Activated CD4-positive, alpha-beta T cell treated with anti-CD3 and anti-CD28 coated beads, Interleukin-2, amount 50 U/mL, for 1 hour (primary cell): ENCODE results near the gene ACTG1.

Experiments used
- DNase-seq: peaks from one replicate; pipeline ENCODE4 v3.0.0-alpha.2; 2020

ACTG1 gene

DNA sequence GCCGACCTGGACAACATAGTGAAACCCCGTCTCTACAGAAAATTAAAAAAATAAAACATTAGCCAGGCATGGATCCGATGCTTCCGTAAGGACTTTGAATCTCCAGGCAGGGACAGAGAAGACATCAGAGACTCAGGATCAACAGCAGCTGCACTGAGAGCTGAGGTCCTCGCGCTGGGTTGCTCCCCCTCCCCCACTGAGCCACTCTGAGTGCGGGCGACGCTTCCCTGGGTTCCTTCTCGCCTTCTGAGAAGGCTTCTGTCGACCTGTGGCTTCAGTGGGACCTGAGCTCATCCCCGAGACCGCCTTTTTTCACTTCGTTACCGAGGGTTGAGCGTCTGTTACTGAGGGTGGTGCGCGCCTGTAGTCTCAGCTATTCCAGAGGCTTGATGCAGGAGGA is 20.4 kb downstream of the ACTG1 start:
- DNase-seq, result no peak

DNA sequence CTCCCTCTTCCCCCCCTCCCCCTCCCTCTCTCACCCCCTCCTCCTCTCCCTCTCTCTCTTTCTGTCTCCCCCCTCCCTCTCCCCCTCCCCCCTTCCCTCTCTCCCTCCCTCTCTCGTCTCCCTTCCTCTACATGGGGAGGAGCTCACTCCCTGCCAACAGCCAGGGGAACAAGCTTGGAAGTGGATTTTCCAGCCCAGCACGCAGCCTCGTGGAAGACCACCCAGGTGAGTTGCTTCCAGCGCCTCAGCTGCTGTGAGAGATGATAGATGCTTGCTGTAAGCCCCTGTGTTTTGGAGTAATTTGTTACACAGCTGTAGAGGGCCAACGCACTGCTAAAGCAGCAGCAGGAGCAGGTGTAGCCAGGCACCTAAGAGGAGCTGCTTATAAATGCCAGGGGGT is 20.8 kb downstream of the ACTG1 start:
- DNase-seq, result no peak

GRCh38 chr17:81491181-81491581 is 21.4 kb downstream of the ACTG1 start:
- no peak for DNase-seq

DNA sequence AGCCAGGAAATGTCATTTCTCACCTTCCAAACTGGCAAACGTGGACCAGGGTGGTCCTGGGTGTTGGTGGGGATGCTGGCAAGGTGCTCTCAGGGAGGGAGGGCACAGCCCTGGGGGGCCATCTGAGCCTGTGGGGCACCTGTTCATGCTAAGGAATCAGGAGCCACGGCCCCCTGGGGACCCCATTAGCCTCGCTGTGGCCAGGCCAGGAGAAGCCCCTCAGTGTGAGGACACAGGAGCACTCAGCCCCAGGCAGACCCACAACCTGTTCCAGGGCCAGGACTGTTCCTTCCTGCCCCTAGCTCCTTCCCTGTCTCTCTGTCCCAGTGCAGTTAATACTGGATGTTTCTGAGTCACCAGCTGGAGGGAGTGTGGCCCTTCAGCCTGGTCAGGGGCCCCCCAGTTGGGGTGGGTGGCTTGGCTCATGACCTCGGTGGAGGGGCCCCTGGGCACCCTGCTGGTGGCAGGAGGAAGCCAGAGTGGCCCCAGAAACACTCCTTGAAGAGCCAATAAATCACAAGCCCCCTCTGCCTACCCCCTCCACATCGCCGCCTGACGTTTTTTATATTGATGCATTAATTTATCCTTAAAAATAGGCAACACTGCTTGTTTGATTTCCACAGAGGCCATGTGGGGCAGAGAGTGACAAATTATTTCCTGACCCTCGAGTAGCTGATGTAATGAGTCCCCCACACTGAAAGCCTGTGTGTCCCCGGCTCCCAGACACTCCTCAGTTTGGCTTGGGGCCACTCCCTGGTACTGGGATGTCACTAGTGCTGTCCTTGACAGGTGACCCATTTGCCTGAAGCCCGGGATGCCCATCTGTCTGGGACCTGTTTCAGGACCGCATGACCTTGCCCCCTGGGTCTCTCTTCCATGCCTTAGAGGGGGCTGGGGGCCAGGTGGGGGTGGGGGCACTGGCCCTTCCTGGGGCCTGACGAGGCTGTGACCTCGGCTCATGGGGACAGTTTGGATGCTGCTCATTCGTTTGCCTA is 22.3 kb downstream of the ACTG1 start:
- no peak for DNase-seq

GRCh38 chr17:81489012-81489997 is 23.3 kb downstream of the ACTG1 start:
- DNase-seq, result no peak

DNA sequence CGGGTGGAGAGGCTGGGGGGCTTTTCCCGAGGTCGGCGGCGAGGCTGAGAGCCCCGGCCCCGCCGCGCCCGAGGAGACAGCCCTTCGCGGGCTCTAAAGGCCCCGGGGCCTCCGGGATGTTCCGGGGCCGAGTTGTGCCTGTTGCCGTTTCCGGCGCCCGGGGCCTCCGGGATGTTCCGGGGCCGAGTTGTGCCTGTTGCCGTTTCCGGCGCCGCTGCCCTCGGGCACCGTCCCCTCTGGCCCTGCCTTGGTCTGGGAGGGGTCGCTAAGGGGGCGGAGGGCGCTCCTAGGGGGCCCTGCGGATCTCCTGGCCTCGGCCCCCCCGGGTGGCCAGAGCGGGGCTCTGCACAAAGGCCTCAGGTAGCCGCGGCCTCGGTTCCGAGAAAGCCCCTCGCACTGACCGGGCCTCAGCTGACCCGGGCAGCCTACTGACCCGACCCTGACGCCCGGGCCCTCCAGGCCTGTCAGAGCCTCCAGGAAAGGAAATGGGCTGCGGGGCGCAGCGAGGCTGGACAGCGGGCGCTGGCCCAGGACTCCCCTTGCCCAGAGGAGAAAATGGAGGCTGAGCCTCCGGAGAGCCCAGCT is 24.2 kb downstream of the ACTG1 start:
- no peak for DNase-seq

DNA sequence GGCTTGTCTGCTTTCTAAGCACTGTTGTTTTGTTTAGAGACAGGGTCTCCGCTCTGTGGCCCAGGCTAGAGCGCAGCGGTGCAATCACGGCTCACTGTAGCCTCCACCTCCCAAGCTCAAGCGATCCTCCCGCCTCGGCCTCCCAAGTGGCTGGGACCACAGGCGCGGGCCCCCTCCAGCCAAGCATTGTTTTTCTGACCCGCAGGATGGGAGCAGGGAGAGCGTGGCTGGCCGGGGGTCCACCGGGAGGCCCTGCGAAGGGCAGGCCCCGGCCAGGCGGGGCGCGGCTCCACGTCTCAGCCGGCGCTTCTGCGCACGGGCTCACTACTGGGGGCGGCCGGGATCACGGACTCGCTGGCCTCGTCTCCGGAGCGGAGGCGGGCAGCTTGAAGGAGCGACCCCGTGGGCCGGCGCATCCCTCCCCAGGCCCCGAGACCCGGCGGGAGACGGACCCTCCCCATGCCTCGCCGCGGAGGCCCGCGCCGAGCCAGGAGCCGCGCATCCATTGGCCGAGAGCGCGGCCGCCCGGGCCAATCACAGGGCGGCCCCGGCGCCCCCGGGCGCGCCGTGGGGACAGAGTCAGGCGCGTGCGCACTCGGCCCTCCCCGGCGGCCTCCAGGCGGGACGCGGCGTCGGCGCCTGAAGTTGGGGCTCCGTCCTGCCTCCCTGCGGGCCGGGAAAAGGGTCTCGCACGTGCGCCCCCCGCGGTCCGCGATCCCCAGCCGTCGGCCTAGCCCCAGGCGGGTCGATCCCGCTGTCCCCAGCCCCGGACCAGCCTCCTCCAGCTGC is 24.9 kb downstream of the ACTG1 start:
- DNase-seq, result peak; percentile 75

DNA sequence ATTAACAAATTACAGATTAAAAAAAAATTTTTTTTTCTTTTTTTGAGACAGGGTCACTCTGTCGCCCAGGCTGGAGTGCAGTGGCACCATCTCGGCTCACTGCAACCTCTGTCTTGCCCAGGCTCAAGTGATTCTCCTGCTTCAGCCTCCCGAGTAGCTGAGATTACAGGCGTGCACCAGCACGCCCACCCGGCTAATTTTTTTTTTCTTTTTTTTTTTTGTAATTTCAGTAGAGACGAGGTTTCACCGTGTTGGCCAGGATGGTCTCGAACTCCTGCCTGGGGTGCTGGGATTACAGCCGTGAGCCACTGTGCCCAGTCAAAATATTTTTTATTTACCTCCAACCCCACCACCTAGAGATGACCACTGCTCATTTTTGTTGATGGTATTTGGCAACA is 25.5 kb downstream of the ACTG1 start:
- DNase-seq, result no peak

- DNase-seq, result no peak
Observed at GRCh38 chr17:81486199-81486810, 26.3 kb downstream of the ACTG1 start.

DNA sequence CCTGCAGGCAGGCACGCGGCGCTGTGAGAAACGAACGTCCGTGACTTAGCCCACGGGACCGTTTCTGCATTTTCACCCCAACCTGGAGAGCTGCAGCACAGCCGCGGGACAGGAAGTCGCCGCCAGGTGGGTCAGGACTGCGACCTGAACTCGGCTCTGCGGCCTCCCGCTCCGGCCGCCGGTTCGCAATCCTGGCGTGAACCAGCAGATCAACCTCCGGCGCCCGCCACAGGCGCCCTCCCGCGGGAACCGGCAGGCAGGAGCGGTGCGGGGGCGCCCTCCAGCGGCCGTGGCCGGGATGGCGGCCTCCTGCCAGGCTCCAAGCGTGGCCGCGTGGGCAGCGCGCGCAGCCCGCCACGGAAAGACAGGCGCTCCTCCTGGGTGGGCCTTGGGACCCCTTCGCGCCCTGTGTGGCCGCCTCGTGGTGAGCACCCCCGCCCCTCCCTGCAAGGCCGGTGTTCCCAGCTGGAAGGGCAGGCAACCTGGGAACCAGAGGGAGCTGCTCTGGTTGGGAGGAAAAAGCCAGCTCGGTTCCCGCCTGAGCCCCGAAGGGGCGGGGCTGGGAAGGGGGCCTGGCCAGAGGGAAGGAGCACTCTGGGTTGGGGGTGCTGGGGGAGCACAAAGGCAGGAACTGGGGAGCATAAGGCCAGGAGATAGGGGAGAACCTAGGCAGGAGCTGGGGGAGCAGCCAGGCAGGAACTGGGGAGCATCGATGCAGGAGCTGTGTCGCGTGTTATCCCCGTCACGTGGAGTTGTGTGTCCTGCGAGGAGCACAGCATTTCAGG is 28.2 kb downstream of the ACTG1 start:
- peak; percentile 87 for DNase-seq

DNA sequence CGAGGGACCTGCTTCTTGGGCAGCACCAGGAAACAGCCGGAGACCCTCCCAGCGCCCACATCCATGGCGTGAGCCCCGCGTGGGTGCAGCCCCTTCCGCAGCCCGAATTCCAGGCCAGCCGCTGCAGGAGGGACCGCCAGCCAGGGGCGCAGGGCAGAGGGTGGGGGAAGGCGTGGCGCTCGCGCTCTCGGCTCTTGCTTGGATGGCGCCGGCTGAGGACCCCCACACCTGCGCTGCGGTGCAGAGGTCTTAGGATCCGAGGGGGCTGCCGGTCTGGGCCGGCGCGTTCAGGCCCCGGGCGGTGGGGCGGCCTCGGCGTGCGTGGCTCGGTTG is 28.8 kb downstream of the ACTG1 start:
- no peak for DNase-seq

- no peak for DNase-seq
Observed at GRCh38 chr17:81483085-81483861, 29.3 kb downstream of the ACTG1 start.

GRCh38 chr17:81482673-81483072 is 29.9 kb downstream of the ACTG1 start:
- DNase-seq, result no peak

DNA sequence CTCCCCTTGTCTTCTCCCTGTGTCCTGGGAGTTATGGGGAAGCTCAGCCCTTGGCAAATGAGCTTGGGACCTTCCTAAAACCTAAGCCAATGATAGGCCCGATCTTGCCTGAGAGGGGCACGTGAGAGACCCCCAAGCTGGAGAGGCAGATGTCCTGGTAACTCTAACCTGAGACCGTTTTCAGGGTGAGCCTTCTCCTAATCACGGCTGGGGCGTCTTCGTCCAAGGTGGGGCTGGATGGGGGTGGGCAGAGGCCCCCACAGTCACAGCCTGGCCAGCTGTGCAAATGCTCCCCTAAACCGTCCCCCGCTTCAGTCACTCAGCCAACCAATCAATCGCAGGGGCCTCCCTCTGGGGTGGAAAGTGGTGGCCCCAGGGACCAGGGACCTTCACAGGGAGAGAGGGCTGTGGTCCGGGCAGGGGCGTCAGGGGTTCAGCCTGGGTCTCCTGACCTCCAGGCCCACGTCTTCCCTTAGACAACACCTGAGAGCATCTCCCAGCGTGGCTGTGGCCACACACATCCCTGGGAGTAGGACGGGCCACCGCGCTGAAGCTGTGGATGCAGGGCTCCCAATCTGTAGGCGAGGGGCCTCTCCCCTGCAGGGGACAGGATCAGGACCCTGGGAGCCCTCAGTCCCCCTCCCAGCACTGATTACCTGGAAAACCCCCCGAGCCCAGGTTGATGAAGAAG is 30.6 kb downstream of the ACTG1 start:
- no peak for DNase-seq

DNA sequence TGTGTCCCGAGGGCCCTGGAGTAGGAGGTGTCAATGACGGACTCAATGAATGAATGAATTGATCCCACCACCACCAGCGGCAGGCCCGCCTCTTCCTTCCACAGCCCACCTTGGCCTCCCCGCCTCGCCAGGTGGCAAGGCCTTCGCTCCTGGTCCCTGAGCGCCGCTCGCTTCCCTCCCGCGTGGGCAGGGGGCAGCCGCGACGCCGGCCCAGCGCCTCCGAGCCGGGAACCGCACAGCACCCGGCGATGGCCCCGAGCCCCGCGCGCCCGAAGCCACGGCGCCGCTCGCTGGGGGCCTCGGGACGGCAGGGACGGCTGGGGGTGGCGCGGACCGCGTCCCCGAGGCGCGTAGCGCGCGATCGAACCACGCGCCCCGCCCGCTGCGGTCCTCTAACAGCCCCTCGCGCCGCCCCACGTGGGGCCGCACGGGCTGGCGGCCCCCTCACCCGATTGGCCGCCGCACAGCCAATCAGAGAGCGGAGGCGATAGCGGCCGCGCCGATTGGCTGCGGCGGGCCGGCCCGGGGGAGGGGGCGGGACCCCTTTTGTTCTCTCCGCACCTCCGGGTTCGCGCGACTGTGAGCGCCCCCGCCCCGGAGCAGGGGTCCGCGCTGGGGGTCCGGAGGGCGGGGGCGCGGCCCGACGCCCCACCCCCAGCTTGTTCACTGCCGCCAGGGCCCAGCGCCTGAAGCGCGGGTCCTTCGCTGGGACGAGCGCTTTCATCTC is 31.4 kb downstream of the ACTG1 start:
- peak; percentile 54 for DNase-seq

GRCh38 chr17:81480140-81481072 is 32.2 kb downstream of the ACTG1 start:
- DNase-seq, result no peak

DNA sequence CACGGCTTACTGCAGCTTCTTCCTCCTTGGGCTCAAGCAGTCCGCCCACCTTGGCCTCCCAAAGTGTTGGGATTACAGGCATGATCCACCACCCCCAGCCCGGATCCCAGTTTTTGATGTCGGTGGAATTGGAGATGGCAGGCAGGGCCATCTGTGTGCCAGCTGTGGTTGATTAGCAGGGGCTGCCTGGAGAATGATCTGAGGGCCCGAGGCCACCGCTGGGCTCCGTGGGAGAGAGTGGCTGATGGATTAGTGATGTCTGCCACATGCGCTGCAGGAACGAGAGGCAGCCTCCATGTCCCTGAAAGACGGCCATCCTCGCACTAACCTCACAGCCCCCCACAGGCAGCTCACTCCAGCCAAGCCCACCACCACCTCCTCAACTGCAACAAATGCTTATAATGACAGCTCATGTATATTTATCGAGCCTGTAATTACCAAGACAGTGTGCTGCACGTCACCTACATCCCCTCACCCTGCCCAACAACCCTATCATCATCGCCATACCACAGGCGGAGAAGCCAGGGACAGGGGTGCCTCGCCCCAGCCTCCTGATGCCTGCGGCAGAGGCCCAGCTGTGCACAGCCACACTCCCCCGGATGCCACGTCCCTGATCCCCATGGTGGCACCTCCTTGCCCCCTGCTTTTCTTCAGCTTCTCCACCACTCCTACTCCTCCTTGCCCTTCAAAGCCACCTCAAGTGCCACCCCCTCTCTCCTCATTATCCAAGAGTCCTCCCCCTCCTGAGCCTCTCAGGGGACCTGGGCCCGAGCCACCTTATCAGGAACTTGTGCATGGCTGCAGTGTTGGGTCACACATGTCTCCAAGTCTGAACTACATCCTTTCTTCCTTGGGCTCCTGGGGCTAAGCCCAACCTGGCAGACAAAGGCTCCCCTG is 33.2 kb downstream of the ACTG1 start:
- no peak for DNase-seq
